Measurements from ENCODE around the gene KCTD16. TPM values are rescaled to one million over a fixed set of nuclear protein-coding genes. Genes with fewer than 3 reads are reported as not detected.

Gene KCTD16
- total RNA-seq, 4 donors from 2014 or later, result 0.13 to 2.5 (median 1.5) TPM

Small RNAs within 50 kb of the gene (small RNA-seq; reads per million reads assigned to genes)
- gene CKS1BP5 (not detected), gene RN7SL87P (not detected)

Other genes with a start within 250 kb of the KCTD16 start
- gene YIPF5, start 214 bp upstream of the KCTD16 start, total RNA-seq, result 10 to 100 TPM; 34.9 to 48.2 (median 41.5) TPM